ENCODE results near the gene RGS8. TPM values are rescaled to one million over a fixed set of nuclear protein-coding genes. Genes with fewer than 3 reads are reported as not detected.

RGS8 gene
- total and polyA plus RNA-seq, 2 donors (not counting 1 experiment from before 2014, with no cell fraction given) = not detected

DNA sequence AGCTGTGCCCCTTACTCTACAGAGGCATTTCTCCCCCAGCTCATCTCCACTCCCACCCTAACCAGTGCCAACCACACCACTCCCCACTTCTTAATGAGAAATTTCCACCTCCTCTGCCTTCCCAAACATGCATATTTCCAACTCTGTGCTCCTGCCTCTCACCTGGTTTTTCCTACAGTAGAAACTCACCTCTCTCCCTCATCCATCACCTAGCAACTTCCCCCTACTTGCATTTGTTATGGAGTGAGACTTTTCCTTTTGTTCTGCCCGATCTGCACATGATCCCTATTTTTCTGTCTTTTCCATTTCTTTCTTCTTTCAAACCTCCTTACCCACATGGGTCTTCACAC is 11.9 kb downstream of the RGS8 start:
- Mint-ChIP-seq H3K27ac (no peak overlapping the region), H3K4me3 (no peak overlapping the region), H3K27me3 (peaks cover 17% of the 10 kb centered on the region), H3K4me1 (peaks cover 13% of the 10 kb centered on the region), H3K9me3 (ENCODE audit: insufficient read depth) (no peaks in the 10 kb centered on the region)
- 60% methylated on average over 1 of the region's 1 CpG for WGBS (ENCODE audit: insufficient coverage)
- H3K4me2 ChIP-seq (replicated peaks; ENCODE audit: low read depth, low read length, poor library complexity, severe bottlenecking) = no peak overlapping the region
- no peaks in the 10 kb centered on the region for H3K79me2 ChIP-seq (ENCODE audit: control insufficient read depth, insufficient read depth, low read length)
- H3K9me3 ChIP-seq (ENCODE audit: control extremely low read depth in 1 of 3, control insufficient read depth in 2 of 3, insufficient read depth in 1 of 3, low read length in 2 of 3) = no peaks in the 10 kb centered on the region
- ChIA-PET CTCF (no interaction called here), POLR2A (no interaction called here)
- H3K36me3 ChIP-seq (replicated peaks in 1 of 2; ENCODE audit: control extremely low read depth in 1 of 2, control insufficient read depth in 1 of 2, extremely low read depth in 1 of 2, insufficient read depth in 2 of 2, low read length in 1 of 2) = no peaks in the 10 kb centered on the region
- H3K27ac ChIP-seq (ENCODE audit: low read length in 2 of 2) = no peak overlapping the region
- DNase-seq = no peak
- H3K4me1 ChIP-seq (ENCODE audit: control insufficient read depth in 2 of 2, insufficient read depth in 2 of 2, low read length in 2 of 2) = peaks cover 12 to 14% of the 10 kb centered on the region in 2 donors
- no peak overlapping the region for H2AFZ ChIP-seq (ENCODE audit: insufficient read depth, low read depth, low read length, poor library complexity, severe bottlenecking)
- H3K4me3 ChIP-seq (ENCODE audit: control extremely low read depth in 1 of 5, extremely low read depth in 1 of 5, insufficient read depth in 1 of 5, low read depth in 2 of 5, low read length in 4 of 5) = no peak overlapping the region
- peaks cover 0 to 10% (median 3%) of the 10 kb centered on the region in 4 experiments for H3K27me3 ChIP-seq (replicated peaks in 1 of 4; ENCODE audit: control extremely low read depth in 1 of 4, control insufficient read depth in 3 of 4, insufficient read depth in 4 of 4, low read length in 3 of 4)
- H4K20me1 ChIP-seq (ENCODE audit: control insufficient read depth, insufficient read depth, low read length, poor library complexity, severe bottlenecking) = no peaks in the 10 kb centered on the region
- no peak for ATAC-seq (ENCODE audit: low read depth)
- TF ChIP-seq, protein P1, sequence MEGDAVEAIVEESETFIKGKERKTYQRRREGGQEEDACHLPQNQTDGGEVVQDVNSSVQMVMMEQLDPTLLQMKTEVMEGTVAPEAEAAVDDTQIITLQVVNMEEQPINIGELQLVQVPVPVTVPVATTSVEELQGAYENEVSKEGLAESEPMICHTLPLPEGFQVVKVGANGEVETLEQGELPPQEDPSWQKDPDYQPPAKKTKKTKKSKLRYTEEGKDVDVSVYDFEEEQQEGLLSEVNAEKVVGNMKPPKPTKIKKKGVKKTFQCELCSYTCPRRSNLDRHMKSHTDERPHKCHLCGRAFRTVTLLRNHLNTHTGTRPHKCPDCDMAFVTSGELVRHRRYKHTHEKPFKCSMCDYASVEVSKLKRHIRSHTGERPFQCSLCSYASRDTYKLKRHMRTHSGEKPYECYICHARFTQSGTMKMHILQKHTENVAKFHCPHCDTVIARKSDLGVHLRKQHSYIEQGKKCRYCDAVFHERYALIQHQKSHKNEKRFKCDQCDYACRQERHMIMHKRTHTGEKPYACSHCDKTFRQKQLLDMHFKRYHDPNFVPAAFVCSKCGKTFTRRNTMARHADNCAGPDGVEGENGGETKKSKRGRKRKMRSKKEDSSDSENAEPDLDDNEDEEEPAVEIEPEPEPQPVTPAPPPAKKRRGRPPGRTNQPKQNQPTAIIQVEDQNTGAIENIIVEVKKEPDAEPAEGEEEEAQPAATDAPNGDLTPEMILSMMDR (IDR thresholded peaks at IDR 0.05) = no peak
- no peak for TF ChIP-seq EZH2 (IDR thresholded peaks at IDR 0.05; ENCODE audit: borderline replicate concordance, insufficient read depth, low read depth, low read length, poor library complexity, severe bottlenecking)
- intact Hi-C loops (cut with micrococcal nuclease) = no loop called here
- no peak overlapping the region for H3K9ac ChIP-seq (ENCODE audit: low read length)

DNA sequence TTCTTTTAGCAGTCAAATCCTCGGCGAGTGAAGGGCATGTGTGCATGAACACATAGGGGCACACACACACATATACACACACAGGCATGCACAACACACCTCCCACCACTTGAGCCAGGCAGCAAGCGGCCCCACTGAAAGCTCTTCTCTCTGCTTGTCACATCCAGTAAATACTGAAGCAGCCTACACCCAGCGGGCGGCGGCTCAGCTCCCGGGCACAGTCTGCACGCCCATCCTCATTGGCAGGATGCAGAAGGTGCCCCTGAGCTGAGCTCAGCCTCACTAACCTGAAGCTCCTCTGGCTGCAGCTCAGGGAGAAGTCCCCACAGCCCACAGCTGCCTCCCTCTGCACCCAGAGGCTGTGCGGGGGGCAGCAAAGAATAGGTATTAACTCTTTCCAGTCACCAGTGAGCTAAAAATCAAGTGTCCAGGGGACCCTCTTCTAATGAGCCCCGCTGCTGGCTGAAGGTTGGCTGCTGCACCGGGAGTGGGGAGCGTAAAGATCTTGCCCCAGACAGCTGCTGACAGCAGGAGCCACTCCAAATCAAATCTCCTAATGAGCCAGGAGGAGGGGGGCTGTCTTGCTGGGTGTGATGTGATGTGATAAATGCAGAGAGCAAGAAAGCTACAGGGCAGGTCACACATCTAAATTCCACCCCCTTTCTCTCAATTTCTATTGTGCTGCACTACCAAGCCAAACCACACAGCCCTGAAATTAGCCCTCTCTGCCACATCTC is 12.5 kb downstream of the RGS8 start:
- H4K20me1 ChIP-seq (ENCODE audit: control insufficient read depth, insufficient read depth, low read length, poor library complexity, severe bottlenecking) = no peaks in the 10 kb centered on the region
- H3K27me3 Mint-ChIP-seq = peaks cover 17% of the 10 kb centered on the region
- DNase-seq (no peak), ATAC-seq (ENCODE audit: low read depth) (no peak)
- peaks cover 0 to 10% (median 3%) of the 10 kb centered on the region in 4 experiments for H3K27me3 ChIP-seq (replicated peaks in 1 of 4; ENCODE audit: control extremely low read depth in 1 of 4, control insufficient read depth in 3 of 4, insufficient read depth in 4 of 4, low read length in 3 of 4)
- ChIA-PET CTCF (no interaction called here), POLR2A (no interaction called here)
- TF ChIP-seq, protein P1 (IDR thresholded peaks at IDR 0.05) = no peak
- TF ChIP-seq EZH2 (IDR thresholded peaks at IDR 0.05; ENCODE audit: borderline replicate concordance, insufficient read depth, low read depth, low read length, poor library complexity, severe bottlenecking) = no peak
- H3K4me1 ChIP-seq (ENCODE audit: control insufficient read depth in 2 of 2, insufficient read depth in 2 of 2, low read length in 2 of 2) = peaks cover 7 to 8% of the 10 kb centered on the region in 2 donors
- H3K4me3 Mint-ChIP-seq = no peak overlapping the region
- H3K36me3 ChIP-seq (replicated peaks in 1 of 2; ENCODE audit: control extremely low read depth in 1 of 2, control insufficient read depth in 1 of 2, extremely low read depth in 1 of 2, insufficient read depth in 2 of 2, low read length in 1 of 2) = no peaks in the 10 kb centered on the region
- no peaks in the 10 kb centered on the region for H3K9me3 ChIP-seq (ENCODE audit: control extremely low read depth in 1 of 3, control insufficient read depth in 2 of 3, insufficient read depth in 1 of 3, low read length in 2 of 3)
- H3K4me3 ChIP-seq (ENCODE audit: control extremely low read depth in 1 of 5, extremely low read depth in 1 of 5, insufficient read depth in 1 of 5, low read depth in 2 of 5, low read length in 4 of 5) = no peak overlapping the region
- H3K27ac ChIP-seq (ENCODE audit: low read length in 2 of 2) = no peak overlapping the region
- H2AFZ ChIP-seq (ENCODE audit: insufficient read depth, low read depth, low read length, poor library complexity, severe bottlenecking) = no peak overlapping the region
- H3K9me3 Mint-ChIP-seq (ENCODE audit: insufficient read depth) = no peaks in the 10 kb centered on the region
- 66% methylated on average over 12 of the region's 12 CpGs for WGBS (ENCODE audit: insufficient coverage)
- no peak overlapping the region for H3K9ac ChIP-seq (ENCODE audit: low read length)
- H3K27ac Mint-ChIP-seq = no peak overlapping the region
- intact Hi-C loops (cut with micrococcal nuclease) = no loop called here
- peaks cover 7% of the 10 kb centered on the region for H3K4me1 Mint-ChIP-seq
- no peak overlapping the region for H3K4me2 ChIP-seq (replicated peaks; ENCODE audit: low read depth, low read length, poor library complexity, severe bottlenecking)
- no peaks in the 10 kb centered on the region for H3K79me2 ChIP-seq (ENCODE audit: control insufficient read depth, insufficient read depth, low read length)
